ENCODE data around the gene NPEPL1.

GRCh38 chr20:58651559-58651945 is 41.0 kb upstream of the NPEPL1 start:
- TF ChIP-seq, protein P1, sequence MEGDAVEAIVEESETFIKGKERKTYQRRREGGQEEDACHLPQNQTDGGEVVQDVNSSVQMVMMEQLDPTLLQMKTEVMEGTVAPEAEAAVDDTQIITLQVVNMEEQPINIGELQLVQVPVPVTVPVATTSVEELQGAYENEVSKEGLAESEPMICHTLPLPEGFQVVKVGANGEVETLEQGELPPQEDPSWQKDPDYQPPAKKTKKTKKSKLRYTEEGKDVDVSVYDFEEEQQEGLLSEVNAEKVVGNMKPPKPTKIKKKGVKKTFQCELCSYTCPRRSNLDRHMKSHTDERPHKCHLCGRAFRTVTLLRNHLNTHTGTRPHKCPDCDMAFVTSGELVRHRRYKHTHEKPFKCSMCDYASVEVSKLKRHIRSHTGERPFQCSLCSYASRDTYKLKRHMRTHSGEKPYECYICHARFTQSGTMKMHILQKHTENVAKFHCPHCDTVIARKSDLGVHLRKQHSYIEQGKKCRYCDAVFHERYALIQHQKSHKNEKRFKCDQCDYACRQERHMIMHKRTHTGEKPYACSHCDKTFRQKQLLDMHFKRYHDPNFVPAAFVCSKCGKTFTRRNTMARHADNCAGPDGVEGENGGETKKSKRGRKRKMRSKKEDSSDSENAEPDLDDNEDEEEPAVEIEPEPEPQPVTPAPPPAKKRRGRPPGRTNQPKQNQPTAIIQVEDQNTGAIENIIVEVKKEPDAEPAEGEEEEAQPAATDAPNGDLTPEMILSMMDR (IDR thresholded peaks at IDR 0.05) = no peak
- TF ChIP-seq POLR2A (IDR thresholded peaks at IDR 0.05) = no peak
